Fibroblast of lung (primary cell): ENCODE measurements around the gene CACNB2.

ENCODE experiments used
- EZH2 ChIP-seq: IDR thresholded peaks from 2 replicates; pipeline ENCODE4 v1.5.1; 2012; ENCODE audit warnings: low read length, control low read depth, mild to moderate bottlenecking; ENCODE audit errors: missing control alignments
- TF ChIP-seq, protein P1 (sequence below), 2 donors: IDR thresholded peaks in 1 of 2; conservative IDR thresholded peaks in 1 of 2; 1 replicate in 1 of 2; 2 replicates in 1 of 2; pipeline ENCODE4 v1.5.1; 2011 to 2012; ENCODE audit warnings: low read length in 2 of 2, control low read depth in 1 of 2, inconsistent platforms in 1 of 2, low read depth in 1 of 2, mild to moderate bottlenecking in 1 of 2

DNA sequence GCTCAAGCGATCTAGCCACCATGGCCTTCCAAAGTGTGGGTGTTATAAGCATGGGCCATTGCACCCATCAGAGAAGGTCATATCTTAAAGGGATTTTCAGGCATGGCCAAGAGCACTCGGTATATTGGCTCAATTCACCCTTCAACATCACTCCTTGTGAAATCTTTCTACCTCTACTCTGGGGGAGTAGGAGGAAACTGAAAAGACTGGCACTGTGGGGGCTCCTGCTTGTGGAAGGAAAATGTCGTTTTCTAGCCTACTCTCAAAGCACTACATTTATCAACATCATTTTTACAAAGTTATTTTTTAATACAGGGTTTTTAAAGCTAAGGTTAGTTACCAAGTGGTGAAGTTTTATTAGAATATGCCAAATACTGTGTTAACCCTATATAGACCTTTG, 42.0 kb upstream of the CACNB2 start:
- TF ChIP-seq, protein P1, sequence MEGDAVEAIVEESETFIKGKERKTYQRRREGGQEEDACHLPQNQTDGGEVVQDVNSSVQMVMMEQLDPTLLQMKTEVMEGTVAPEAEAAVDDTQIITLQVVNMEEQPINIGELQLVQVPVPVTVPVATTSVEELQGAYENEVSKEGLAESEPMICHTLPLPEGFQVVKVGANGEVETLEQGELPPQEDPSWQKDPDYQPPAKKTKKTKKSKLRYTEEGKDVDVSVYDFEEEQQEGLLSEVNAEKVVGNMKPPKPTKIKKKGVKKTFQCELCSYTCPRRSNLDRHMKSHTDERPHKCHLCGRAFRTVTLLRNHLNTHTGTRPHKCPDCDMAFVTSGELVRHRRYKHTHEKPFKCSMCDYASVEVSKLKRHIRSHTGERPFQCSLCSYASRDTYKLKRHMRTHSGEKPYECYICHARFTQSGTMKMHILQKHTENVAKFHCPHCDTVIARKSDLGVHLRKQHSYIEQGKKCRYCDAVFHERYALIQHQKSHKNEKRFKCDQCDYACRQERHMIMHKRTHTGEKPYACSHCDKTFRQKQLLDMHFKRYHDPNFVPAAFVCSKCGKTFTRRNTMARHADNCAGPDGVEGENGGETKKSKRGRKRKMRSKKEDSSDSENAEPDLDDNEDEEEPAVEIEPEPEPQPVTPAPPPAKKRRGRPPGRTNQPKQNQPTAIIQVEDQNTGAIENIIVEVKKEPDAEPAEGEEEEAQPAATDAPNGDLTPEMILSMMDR (conservative IDR thresholded peaks at IDR 0.05 in 1 of 2, IDR thresholded peaks at IDR 0.05 in 1 of 2; ENCODE audit: low read depth in 1 of 2, low read length in 2 of 2), result no peak
- no peak for TF ChIP-seq EZH2
